Left lung (tissue), 10 donors: ENCODE results near the gene GSTM3. TPM values are rescaled to one million over a fixed set of nuclear protein-coding genes. Genes with fewer than 3 reads are reported as not detected.

ENCODE experiments used
- ATAC-seq: fragments of 200-7000 bp; cut with Tn5 transposase; one replicate; pipeline ENCODE4 v1.9.1; 2020; ENCODE audit warnings: moderate library complexity
- DNase-seq, 4 donors: peaks; one replicate each; pipeline ENCODE4 v3.0.0-alpha.2; 2013 to 2020
- H3K27ac ChIP-seq, 2 donors: fragments of 200-600 bp; sonication (generic) in 1 of 2; one replicate each; pipeline versions ENCODE4 v1.5.0 to v1.8.0; 2020 to 2021
- H3K27me3 ChIP-seq, 2 donors: fragments of 200-600 bp; sonication (generic) in 1 of 2; one replicate each; pipeline versions ENCODE4 v1.5.0 to v1.8.0; 2020 to 2021
- H3K36me3 ChIP-seq, 2 donors: fragments of 200-600 bp; sonication (generic) in 1 of 2; one replicate each; pipeline versions ENCODE4 v1.5.0 to v1.8.0; 2020 to 2021
- H3K4me1 ChIP-seq, 2 donors: fragments of 200-600 bp; one replicate each; pipeline ENCODE4 v1.8.0; 2021
- H3K4me3 ChIP-seq, 2 donors: fragments of 200-600 bp; sonication (generic) in 1 of 2; one replicate each; pipeline versions ENCODE4 v1.5.0 to v1.8.0; 2020 to 2021; ENCODE audit warnings: mild to moderate bottlenecking in 1 of 2
- H3K9me3 ChIP-seq, 2 donors: fragments of 200-600 bp; sonication (generic) in 1 of 2; one replicate each; pipeline versions ENCODE4 v1.5.0 to v1.8.0; 2020 to 2021
- intact Hi-C, 2 donors: fragments of 100-400 bp; cut with DNase I; formaldehyde crosslinking; loops; one replicate each; pipeline versions ENCODE4 v1.11.2 to v1.14.2; 2022
- polyA plus RNA-seq, 6 donors: library from polyadenylated mRNA; unstranded; fragments of 120-200 nt; gene quantifications; one replicate each; pipeline ENCODE4 v1.2.1, GENCODE V29; 2013; ENCODE audit not compliant: insufficient read length in 6 of 6
- total RNA-seq, 2 donors: library from RNA; stranded (reverse); fragmentation: NEBNext Ultra II Directional; extraction: Animal tissue kit (Norgen Biotek cat#: 25700); gene quantifications; one replicate each; pipeline ENCODE4 v1.2.1, GENCODE V29; 2021
- TF ChIP-seq, protein P1 (sequence below), 2 donors: fragments of 200-600 bp; sonication (generic) in 1 of 2; IDR thresholded peaks; one replicate each; pipeline versions ENCODE4 v1.5.0 to v1.8.0; 2021; ENCODE audit warnings: antibody characterized with exemption in 2 of 2
- donor health status: DM: no; HTN: yes; CAD: no.
- donor health status: DM: no; HTN: no; CAD: no.

GSTM3 gene
- total and polyA plus RNA-seq, 8 donors: 13.8 to 142 (median 104) TPM

GRCh38 chr1:109773203-109773899, 32.5 kb upstream of the GSTM3 start:
- H3K9me3 ChIP-seq: no peaks in the 10 kb centered on the region
- peaks cover 0 to 14% of the 10 kb centered on the region in 2 donors for H3K4me1 ChIP-seq
- intact Hi-C loops: loop anchor here (10.0 kb wide), 3 partner anchors 119 to 229 kb away; partner anchors contain the start of genes AHCYL1 (in 1 of the 2), GNAI3 (in 1 of the 2) and GSTM4 (in 1 of the 2)
- no peak overlapping the region for H3K4me3 ChIP-seq
- ATAC-seq: peak; percentile 93
- DNase-seq: peak; percentile 65 to 90 (median 86)
- H3K27me3 ChIP-seq: no peaks in the 10 kb centered on the region
- no peaks in the 10 kb centered on the region for H3K36me3 ChIP-seq
- H3K27ac ChIP-seq: no peak overlapping the region
- TF ChIP-seq, protein P1, sequence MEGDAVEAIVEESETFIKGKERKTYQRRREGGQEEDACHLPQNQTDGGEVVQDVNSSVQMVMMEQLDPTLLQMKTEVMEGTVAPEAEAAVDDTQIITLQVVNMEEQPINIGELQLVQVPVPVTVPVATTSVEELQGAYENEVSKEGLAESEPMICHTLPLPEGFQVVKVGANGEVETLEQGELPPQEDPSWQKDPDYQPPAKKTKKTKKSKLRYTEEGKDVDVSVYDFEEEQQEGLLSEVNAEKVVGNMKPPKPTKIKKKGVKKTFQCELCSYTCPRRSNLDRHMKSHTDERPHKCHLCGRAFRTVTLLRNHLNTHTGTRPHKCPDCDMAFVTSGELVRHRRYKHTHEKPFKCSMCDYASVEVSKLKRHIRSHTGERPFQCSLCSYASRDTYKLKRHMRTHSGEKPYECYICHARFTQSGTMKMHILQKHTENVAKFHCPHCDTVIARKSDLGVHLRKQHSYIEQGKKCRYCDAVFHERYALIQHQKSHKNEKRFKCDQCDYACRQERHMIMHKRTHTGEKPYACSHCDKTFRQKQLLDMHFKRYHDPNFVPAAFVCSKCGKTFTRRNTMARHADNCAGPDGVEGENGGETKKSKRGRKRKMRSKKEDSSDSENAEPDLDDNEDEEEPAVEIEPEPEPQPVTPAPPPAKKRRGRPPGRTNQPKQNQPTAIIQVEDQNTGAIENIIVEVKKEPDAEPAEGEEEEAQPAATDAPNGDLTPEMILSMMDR (IDR thresholded peaks at IDR 0.05): peak; percentile 65 to 84

- TF ChIP-seq, protein P1 (IDR thresholded peaks at IDR 0.05): no peak
- DNase-seq (peak in 2 of 4 donors; percentile 29 to 60), ATAC-seq (no peak)
- Histone ChIP-seq H3K27me3 (no peaks in the 10 kb centered on the region), H3K9me3 (no peaks in the 10 kb centered on the region), H3K4me1 (peaks cover 0 to 14% of the 10 kb centered on the region in 2 donors), H3K27ac (no peak overlapping the region), H3K4me3 (no peak overlapping the region), H3K36me3 (no peaks in the 10 kb centered on the region)
- intact Hi-C loops: loop anchor here (10.0 kb wide), 3 partner anchors 118 to 228 kb away; partner anchors contain the start of genes AHCYL1 (in 1 of the 2), GNAI3 (in 1 of the 2) and GSTM4 (in 1 of the 2)
These were observed 31.9 kb upstream of the GSTM3 start for GRCh38 chr1:109772658-109773202.

- H3K27me3 ChIP-seq: no peaks in the 10 kb centered on the region
- DNase-seq: peak in 2 of 4 donors; percentile 20 to 32
- no peak overlapping the region for H3K27ac ChIP-seq
- peaks cover 0 to 10% of the 10 kb centered on the region in 2 donors for H3K4me1 ChIP-seq
- intact Hi-C loops: loop anchor here (10.0 kb wide), 3 partner anchors 117 to 227 kb away; partner anchors contain the start of genes AHCYL1 (in 1 of the 2), GNAI3 (in 1 of the 2) and GSTM4 (in 1 of the 2)
- H3K9me3 ChIP-seq: no peaks in the 10 kb centered on the region
- no peak for ATAC-seq
- no peaks in the 10 kb centered on the region for H3K36me3 ChIP-seq
- TF ChIP-seq, protein P1 (IDR thresholded peaks at IDR 0.05): no peak
- H3K4me3 ChIP-seq: no peak overlapping the region
These were observed 31.1 kb upstream of the GSTM3 start for GRCh38 chr1:109771712-109772657.

DNA sequence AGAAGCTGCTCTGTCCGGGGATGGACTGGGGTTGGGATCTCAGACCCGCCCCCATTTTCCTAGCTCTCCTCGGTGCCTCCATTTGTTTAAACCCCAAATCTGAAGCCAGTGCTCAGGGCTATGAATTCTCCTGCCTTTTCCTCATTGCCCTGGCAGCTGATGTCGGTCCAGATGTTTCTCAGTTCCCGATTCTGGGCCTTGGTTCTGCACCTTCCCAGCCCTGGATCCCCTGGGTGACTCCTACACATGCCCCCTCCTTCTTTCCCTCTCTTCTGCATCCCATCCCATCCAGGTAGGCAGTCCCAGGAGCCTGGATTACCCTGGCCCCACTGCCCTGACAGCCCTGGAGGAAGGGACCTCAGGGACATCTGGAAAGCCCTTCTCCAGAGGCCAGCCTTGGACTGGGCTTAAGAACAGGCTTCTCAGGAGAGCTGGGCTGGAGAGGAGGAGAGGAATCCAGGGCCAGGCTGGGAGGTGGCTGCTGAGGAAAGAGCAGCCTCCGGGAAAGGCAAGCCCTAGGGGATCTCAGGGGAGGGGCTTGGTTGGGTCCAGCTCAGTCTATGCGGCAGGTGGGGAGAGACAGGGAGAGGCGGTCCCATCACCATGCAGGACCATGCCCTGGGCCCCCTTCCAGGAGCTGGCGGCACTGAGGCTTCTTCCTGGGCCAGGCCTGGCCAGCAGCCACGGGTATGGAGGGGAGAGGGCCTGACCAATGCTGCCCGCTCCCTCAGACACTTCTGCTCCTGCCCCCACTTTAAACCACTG, 29.7 kb upstream of the GSTM3 start:
- TF ChIP-seq, protein P1 (IDR thresholded peaks at IDR 0.05): no peak
- no peak overlapping the region for H3K4me3 ChIP-seq
- no peak overlapping the region for H3K27ac ChIP-seq
- H3K4me1 ChIP-seq: peaks cover 0 to 6% of the 10 kb centered on the region in 2 donors
- DNase-seq: peak in 2 of 4 donors; percentile 28 to 54
- no peaks in the 10 kb centered on the region for H3K36me3 ChIP-seq
- intact Hi-C loops: loop anchor here (10.0 kb wide), 3 partner anchors 116 to 226 kb away; partner anchors contain the start of genes AHCYL1 (in 1 of the 2), GNAI3 (in 1 of the 2) and GSTM4 (in 1 of the 2)
- H3K27me3 ChIP-seq: no peaks in the 10 kb centered on the region
- no peak for ATAC-seq
- H3K9me3 ChIP-seq: no peaks in the 10 kb centered on the region
